Activated effector memory CD4-positive, alpha-beta T cell treated with anti-CD3 and anti-CD28 coated beads, Interleukin-2, amount 50 U/mL, for 16 hours (primary cell): Measurements from ENCODE around the gene APH1A.
A peak's percentile ranks its signal among the peaks of the same experiment; 100 is the strongest.

Source experiments
- DNase-seq: peaks from one replicate; pipeline ENCODE4 v3.0.0-alpha.2; 2020

The APH1A gene

GRCh38 chr1:150268705-150269403 lies at the start of gene APH1A:
APH1A (minus strand) TSS chr1:150269016; CDS start chr1:150268810, 206 bp downstream.
- peak; percentile 96 for DNase-seq

DNA sequence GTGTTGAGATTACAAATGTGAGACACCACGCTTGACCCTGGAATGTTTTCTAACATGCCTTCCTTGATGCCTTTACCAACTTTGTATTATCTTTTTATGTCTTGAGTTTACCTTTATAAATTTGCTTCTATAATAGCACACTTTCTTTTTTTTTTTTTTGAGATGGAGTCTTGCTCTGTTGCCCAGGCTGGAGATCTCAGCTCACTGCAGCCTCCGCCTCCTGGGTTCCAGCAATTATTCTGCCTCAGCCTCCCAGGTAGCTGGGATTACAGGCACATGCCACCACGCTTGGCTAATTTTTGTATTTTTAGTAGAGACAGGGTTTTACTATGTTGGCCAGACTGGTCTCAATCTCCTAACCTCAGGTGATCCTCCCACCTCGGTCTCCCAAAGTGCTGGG lies 45.9 kb upstream of the APH1A start:
- DNase-seq, result peak; percentile 3

- DNase-seq, result no peak
These were observed 42.9 kb upstream of the APH1A start for GRCh38 chr1:150311762-150312161.

DNA sequence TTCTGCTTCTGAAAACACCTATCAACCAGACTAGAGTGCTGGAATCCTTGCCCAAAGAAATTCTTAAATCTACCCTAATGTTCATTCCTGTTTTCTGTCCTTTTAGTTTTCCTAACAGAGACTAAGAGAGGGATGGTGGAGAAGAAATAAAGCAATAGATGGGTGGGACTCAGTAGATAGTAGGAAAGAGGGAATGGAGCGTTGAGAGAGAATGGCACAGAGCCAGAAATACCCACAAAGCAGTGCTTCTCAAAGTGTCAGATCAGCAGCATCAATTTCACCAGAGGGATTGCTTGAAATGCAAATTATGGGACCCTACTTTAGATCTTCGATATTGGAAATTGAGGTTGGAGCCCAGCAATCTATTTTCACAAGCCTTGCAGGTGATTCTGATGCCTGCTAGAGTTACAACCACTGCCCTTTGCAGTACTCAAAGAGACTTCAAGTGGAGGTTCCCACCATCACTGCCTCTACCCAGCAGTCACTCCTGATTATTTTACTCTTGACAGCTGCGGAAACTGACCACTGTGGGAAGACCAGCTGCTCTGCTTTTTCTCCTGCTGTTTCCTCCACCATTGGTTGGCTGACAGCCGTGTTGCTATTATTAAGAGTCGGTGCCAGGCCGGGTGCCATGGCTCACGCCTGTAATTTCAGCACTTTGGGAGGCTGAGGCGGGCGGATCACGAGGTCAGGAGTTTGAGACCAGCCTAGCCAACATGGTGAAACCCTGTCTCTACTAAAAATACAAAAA lies 41.1 kb upstream of the APH1A start:
- no peak for DNase-seq

- peak; percentile 25 for DNase-seq
These were observed 39.8 kb upstream of the APH1A start for GRCh38 chr1:150308585-150308984.

DNA sequence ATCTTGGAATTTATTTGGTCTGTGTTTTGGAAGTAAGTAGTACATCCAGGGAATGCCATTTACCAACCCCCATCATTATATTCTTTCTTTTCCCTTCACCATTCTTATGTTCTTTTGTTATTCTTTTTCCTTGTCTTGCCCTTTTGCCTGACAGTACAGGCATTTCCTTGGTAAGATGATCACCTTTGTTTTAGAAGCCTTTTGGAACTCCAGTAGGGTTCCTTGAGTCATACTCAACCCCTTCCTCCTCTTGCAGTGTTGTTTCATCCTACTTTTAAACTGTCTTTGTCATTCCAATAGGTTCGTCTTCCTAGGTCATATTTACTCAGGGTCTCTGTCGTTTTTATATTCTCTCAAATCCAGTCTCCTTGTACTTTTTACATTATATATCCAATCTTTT lies 34.1 kb upstream of the APH1A start:
- no peak for DNase-seq

GRCh38 chr1:150302338-150302737 lies 33.5 kb upstream of the APH1A start:
- DNase-seq, result no peak

- no peak for DNase-seq
These were observed 30.9 kb upstream of the APH1A start for GRCh38 chr1:150299716-150300115.

DNA sequence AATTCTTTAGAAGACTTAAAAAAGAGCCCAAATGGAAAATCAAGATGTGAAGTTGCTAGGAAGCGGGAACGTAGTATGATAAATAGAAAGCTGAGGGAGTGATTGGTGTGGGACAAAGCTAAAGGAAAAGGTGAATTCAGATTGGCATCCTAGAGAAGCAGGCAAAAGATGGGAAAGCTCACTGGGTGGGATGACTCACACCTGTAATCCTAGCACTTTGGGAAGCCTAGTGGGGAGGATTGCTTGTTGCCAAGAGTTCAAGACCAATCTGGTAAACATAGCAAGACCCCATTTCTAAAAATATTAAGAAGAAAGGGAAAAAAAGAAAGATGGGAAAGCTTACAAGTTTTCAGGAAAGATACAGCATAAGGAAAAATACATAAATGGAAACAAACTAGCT lies 26.7 kb upstream of the APH1A start:
- no peak for DNase-seq

GRCh38 chr1:150293433-150294253 lies 24.8 kb upstream of the APH1A start, which contains the start of gene MRPS21:
MRPS21 (plus strand) TSS chr1:150293861; CDS start chr1:150294367, 506 bp downstream.
- DNase-seq, result peak; percentile 94

DNA sequence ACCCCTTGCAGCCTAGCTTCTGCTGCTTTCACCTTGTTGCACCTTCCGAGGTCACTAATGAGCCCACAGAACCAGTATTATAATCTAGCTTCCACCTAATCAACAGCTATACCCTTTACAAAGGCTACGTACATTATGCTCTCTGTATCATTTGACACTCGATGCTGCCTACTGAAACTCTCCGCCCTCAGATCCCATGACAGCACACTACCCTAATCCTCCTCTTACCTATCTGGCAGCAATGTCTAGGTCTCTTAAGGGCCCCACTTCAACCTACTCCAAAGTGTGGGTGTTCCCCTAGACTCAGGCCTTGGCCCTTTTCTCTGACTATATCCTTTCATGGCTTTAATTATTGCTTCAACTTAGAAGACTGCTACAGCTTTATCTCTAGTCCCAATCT lies 20.0 kb upstream of the APH1A start:
- no peak for DNase-seq

- no peak for DNase-seq
These were observed 19.6 kb upstream of the APH1A start for GRCh38 chr1:150288382-150288781.

- no peak for DNase-seq
These were observed 14.4 kb upstream of the APH1A start for GRCh38 chr1:150283260-150283659.

GRCh38 chr1:150282558-150282958 lies 13.7 kb upstream of the APH1A start:
- DNase-seq, result no peak

DNA sequence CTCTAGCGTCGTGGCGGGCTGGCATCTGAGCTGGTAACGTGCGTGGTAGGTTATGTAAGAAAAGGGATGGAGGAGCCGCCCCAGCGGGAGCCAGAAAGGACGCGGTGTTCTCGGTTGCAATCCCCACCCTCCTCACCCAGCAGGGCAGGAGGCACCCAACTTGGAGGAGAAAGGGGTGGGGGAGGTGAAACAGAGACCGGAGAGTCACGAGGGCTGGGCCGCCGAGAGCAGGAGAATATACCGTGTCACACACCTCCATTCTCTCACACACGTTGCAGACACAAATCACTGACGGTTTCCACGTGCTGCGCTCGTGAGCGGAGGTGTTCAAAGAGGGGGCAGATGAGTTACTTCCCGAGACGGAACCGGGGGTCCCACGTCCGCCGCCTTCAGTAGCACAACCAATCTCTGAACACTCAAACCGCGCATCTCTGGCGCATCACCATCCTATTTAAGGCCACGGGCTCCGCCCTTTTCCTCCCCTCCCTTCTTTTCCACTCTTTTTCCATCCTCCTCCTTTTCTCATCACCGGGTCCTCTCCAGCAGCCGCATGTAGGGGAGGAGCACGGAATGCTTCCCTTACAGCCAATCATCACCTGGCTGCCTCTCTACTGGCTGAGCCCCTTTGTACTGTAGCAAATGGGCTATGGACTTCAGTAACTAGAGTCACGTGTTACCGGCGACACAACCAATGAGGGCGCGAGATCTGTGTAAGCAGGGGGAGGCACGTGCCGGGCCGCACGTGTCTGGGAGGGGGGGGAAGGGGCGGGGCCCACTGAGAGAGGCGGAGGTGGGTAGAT lies 13.1 kb upstream of the APH1A start, which contains the start of gene CIART:
Gene CIART, plus strand, starts transcription at position 797 of the 800 bp plus-strand sequence. CDS start 714 bp downstream, outside the sequence.
- peak; percentile 91 for DNase-seq

GRCh38 chr1:150281221-150281757 lies 12.5 kb upstream of the APH1A start:
- peak; percentile 83 for DNase-seq

- DNase-seq, result no peak
These were observed 11.4 kb upstream of the APH1A start for GRCh38 chr1:150280138-150280707.

DNA sequence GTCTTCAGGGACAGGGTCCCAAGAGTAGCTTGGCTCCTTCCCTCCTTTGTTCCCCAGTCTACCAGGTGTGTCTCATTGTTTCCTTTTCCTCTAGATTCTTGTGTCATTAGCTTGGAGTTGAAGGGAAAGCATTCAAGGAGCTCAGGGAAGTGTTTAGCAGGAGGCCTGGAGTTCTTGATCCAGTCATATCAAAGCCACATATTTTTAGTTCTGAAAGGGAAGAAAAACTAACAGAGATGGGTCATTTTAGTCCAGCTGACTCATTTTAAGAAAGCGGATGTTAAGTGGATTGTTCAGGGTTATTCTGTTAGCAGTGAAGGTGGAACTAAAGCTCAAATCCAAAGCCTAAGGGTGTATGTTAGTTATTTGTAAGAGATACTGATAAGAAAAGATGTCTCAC lies 4.5 kb upstream of the APH1A start:
- DNase-seq, result no peak

- DNase-seq, result no peak
These were observed 2.6 kb upstream of the APH1A start for GRCh38 chr1:150271291-150271959.

GRCh38 chr1:150269451-150269850 lies 635 bp upstream of the APH1A start:
- no peak for DNase-seq

GRCh38 chr1:150268340-150268704 lies 494 bp downstream of the APH1A start:
- peak; percentile 80 for DNase-seq
